Measurements from ENCODE around the gene CELA1.
"Not testable (repeated sequence)": the region's sequence is repeated elsewhere in the genome, so short reads cannot be mapped to it uniquely, and the experiment has no call there.

Gene CELA1

GRCh38 chr12:51341251-51342007 is 5.0 kb downstream of the CELA1 start:
- peak; percentile 77 to 83 for ATAC-seq

GRCh38 chr12:51339750-51340149 is 6.7 kb downstream of the CELA1 start:
- no peak for ATAC-seq

DNA sequence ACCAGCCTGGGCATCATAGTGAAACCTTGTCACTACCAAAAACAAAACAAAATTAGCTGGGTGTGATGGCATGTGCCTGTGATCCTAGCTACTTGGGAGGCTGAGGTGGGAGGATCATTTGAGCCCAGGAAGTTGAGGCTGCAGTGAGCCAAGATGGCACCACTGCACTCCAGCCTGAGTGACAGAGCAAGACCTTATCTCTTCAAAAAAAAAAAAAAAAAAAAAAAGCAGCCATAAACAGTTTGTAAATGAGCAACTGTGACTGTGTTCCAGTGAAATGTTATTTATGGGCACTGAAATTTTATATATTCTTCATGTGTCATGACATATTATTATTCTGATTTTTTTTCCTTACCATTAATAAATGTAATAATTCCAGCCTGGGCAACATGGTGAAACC is 9.1 kb downstream of the CELA1 start:
- ATAC-seq, result not testable (repeated sequence)

- ATAC-seq, result no peak
Observed at GRCh38 chr12:51335931-51336330, 10.5 kb downstream of the CELA1 start.

DNA sequence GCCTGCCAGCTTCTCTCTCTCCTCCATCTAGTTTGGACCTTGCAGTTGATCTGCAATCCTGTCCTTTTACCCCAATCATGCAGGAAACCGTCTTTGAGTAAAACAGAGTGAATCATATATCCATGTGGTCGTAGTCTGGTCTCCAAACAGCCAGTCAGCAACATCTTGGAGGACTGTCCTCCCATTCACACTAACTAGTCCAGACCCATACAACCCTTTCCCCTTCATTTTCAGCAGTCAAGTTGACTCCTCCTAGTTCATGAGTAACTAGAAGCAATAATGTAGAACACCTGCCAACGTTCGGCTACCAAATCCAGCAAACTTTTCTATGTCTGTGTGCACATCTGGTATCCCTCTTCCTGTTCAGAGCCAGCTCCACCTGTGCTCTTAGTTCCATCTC is 11.7 kb downstream of the CELA1 start:
- ATAC-seq, result no peak

DNA sequence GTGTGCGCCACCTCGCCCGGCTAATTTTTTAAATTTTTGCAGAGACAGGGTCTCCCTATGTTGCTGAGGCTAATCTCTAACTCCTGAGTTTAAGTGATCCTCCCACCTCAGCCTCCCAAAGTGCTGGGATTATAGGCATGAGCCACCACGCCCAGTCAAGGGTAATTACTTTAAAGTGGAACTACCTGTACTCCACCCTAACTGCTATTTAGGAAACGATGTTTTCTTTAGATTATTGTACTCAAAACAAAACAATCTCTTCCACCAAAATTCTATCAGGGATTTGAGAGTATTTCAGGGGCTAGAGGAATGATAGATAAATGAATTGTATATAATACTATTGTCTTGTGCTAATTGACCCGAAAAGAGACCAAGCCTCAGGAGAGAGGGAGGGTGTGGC is 12.9 kb downstream of the CELA1 start:
- no peak for ATAC-seq

DNA sequence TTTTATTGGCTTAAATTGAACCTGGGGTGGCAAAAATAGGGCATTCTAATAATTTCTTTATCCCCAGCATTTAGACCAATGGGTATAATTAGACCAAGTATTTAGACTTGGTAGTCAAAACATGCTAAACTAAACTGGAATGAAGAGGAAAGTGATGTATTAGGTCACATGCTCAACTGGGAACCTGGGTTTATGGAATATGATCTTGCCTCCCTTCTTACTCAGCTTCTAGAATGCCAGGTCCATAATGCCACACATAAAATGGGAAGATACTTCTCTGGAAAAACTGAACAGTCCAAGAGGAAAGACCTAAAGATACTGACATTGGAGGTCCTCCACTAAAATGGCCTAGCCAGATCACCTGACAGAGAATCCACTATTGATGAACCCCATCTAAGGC is 16.3 kb downstream of the CELA1 start:
- ATAC-seq, result no peak

GRCh38 chr12:51329742-51330141 is 16.7 kb downstream of the CELA1 start:
- no peak for ATAC-seq

DNA sequence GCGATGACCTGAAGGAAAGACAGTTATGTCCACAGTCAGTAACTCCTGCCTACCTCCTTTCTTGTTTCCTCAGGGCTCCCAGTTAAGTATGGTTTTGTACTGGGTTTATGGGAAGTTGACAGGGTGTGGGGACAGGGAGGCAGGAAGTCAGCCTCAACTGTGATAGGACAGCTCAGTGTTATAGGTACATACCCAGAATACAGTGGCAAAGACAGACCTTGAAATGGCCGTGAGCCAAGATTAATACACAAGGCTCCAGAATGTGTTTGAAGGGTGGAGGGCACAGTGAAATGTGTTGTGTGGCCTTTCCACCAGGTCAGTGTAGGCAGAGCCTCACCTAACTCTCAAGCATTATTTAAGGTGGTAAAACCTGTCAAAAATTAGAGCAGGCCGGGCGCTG is 17.9 kb downstream of the CELA1 start:
- ATAC-seq, result no peak

DNA sequence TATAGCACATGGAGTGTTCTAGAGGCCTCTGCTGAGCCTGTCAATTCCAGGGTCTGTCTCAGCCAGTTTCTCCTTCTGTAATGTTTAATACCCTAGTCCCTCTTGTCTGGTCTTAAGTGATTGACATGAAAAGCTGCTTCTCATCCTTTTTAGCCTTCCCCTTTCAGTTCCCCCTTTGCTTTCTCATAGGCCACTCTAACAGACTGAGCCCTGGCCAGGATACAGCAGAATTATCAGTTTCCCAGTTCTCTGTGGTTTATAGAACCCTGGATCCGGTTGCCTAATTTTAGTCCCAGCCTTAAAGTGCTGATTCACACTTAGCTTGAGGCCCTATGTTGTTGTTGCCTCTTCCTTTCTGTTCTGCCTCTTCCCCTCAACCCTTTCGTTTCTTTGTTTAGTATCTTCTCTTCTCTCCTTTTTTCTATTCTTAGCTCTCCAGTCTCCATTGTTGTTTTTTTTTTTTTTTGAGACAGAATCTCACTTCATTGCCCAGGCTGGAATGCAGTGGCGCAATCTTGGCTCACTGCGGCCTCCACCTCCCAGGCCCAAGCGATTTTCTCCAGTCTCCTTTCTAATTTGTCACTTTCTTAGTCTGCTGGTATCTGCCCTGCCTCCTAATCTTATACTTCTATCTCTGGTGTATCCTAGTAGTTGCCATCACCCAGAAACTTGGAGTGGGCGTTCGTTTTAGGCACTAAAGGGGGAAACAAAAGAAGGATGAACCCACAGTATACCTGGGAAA is 19.6 kb downstream of the CELA1 start:
- peak; percentile 18 to 34 for ATAC-seq

DNA sequence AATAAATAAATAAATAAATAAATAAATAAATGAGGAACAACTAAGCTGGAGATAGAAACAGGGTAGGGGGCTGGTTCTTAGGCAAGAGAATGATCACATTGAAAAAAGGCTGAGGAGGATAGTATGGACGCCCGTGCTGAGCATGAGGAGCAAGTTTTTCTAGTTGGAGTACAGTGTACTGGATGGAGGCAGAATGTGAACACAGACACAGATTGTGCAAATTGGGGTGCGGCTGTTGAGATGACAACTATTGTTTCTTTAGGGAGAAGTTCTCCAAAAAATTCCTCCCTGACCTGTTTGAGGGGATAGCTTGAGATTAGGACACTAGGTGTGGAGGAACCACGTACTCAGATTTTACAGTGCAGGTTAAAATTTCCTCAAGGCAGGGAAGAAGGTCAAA is 21.5 kb downstream of the CELA1 start:
- no peak for ATAC-seq

DNA sequence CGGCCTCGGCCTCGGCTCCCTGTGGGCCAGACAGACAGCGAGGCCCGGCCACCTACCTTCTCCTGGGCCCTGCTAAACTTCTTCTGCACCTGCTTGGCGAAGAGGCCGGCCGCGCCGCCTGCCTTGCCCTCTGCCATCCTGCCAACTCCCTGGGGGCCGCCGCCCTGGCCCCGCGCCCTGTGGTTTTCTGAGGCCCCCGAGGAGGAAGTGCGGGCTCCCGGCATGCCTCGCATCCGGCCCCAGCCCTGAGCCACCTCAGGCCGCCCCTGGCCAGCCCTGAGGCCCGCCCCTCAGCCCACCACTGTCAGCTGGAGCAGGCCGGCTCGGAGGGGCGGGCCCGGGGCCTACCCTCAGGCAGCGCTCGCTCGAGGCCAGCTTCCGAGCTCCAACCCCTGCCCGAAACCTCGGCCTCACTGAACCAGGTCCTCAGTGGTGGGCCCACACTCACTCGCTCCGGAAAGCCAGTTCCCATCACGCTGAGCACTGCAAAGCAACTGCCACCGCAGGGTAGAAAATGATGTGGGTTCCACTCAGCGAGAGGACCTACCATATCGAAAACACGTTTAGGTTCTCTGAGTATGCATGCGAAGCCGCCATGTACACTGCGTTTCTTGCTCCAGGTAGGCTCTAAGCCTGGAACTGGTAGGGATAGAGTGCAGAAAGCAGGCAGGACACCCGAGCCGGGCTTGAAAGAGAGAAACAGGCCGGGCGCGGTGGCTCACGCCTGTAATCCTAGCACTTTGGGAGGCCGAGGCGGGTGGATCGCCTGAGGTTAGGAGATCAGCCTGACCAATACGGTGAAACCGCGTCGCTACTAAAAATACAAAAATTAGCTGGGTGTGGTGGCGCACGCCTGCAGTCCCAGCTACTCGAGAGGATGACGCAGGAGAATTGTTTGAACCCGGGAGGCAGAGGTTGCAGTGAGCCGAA is 22.2 kb downstream of the CELA1 start, which contains the start of gene BIN2:
Gene BIN2 (minus strand): TSS at position 209 of the 930 bp plus-strand sequence. CDS start 72 bp downstream, at position 137.
- ATAC-seq, result peak; percentile 77 to 80

GRCh38 chr12:51323317-51323960 is 23.0 kb downstream of the CELA1 start:
- ATAC-seq, result peak; percentile 44 to 46

DNA sequence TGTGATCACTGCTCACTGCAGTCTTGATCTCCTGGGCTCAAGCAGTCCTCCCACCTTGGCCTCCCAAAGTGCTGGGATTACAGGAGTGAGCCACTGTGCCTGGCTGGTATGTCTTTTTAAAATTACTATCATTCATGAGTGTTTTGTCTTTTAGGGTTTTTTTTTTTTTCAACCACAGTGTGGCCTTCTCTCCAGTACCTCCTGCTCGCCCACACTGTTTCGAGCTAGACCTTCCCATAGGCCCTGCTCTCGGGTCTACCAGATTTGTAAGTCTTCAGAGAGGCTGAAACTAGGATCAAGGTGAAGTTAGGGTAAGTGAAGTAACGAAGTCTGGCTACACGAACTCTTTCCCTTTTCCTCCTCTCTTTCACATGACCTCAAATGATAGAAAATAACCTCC is 24.0 kb downstream of the CELA1 start:
- peak; percentile 25 to 27 for ATAC-seq

GRCh38 chr12:51321882-51322281 is 24.6 kb downstream of the CELA1 start:
- ATAC-seq, result no peak

DNA sequence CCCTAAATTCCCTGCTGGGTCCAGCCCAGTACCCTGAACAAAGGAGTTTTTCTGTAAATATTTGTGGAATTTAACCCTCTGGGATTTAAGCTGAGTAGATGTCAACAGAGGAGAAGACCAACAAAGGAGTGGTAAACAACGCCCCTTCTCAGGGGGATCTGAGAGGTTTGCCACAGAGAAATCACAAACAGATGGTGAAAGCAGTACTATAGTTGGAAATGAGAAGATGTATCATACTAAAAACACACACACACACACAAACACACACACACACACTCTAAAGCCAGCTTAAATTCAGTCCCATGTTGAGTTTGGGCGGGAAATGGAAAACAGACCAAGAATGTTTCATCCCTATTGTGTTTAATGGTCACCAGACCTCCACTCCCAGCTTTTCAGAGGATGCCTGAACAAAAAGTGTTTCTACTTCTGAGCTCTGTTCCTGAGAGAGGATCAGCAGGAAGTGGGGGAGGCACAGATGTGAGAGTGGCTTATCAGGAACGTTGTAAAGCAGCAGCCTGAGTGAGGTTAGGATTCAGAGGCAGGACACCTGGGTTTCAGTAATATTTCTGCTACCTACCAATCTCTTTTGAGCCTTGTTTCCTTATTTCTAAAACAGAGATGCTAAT is 25.7 kb downstream of the CELA1 start:
- ATAC-seq, result no peak

GRCh38 chr12:51320311-51320694 is 26.2 kb downstream of the CELA1 start:
- ATAC-seq, result no peak

DNA sequence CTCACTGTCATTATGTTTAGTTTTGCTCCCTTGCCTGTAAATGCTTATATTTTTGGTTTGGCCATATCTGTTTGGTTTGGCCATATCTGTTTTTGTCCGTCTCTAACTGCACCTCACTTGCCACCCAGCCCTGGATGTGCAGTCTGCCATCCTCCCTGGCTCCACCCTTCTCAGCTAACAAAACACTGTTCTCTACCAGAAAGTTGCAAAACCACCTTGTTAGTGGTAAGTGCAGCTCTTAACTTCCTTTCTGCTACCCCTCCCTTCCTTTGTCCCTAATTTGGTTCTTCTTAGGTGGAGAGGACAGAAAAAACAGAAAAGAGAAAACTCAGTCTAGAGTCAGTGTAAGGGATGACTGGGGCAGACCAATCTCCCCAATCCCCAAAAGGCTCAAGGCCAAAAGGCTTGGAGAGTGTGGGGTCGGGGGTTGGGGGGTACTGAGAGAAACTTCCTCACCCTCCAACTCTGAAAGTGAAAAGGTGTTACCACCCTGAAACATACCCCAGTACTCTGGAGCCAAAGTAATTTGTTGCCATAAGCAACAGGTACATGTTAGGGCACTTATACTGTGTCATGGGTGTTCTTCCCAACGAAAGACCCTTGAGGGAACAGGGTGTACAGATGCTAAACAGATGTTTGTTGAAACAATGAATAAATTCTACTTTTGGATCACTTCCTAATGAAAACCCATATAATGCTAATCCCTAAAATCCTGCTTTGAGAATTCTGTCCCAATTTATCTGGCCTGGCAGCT is 27.5 kb downstream of the CELA1 start:
- ATAC-seq, result peak; percentile 21 to 25

GRCh38 chr12:51318057-51318806 is 28.2 kb downstream of the CELA1 start:
- peak in 1 of 2 donors; percentile 54 for ATAC-seq

DNA sequence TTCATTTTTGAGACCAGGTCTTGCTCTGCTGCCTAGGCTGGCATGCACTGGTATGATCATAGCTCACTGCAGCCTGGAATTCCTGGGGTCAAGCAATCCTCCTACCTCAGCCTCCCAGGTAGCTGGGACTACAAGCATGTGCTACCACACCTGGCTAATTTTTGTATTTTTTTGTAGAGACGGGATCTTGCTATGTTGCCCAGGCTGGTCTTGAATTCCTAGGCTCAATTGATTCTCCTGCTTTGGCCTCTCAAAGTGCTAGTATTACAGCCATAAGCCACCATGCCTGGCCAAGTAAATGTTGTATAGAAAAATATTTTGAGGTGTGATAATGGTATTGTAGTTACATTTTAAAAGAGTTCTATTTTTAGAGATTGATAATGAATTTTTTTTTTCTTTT is 35.1 kb downstream of the CELA1 start:
- no peak for ATAC-seq
